RPMI7951 (cell line): ENCODE results near the gene TBC1D32. TPM values are rescaled to one million over a fixed set of nuclear protein-coding genes. Genes with fewer than 3 reads are reported as not detected.
"Not testable (repeated sequence)": the region's sequence is repeated elsewhere in the genome, so short reads cannot be mapped to it uniquely, and the experiment has no call there.

Source experiments
- DNase-seq: peaks from one replicate; pipeline ENCODE4 v3.0.0-alpha.2; 2012; ENCODE audit warnings: low read depth
- total RNA-seq: library from RNA; depleted of rRNA; stranded (reverse); fragments of >200 nt; shearing (Covaris generic); gene quantifications from 2 replicates; pipeline ENCODE4 v1.2.3, GENCODE V29; 2014

The TBC1D32 gene
- total RNA-seq, 1 experiment from 2014 or later, result 10.8 TPM

- no peak for DNase-seq
Measured at GRCh38 chr6:121223930-121224329, 110.3 kb downstream of the TBC1D32 start.

- no peak for DNase-seq
Measured at GRCh38 chr6:121223212-121223611, 111.1 kb downstream of the TBC1D32 start.

DNA sequence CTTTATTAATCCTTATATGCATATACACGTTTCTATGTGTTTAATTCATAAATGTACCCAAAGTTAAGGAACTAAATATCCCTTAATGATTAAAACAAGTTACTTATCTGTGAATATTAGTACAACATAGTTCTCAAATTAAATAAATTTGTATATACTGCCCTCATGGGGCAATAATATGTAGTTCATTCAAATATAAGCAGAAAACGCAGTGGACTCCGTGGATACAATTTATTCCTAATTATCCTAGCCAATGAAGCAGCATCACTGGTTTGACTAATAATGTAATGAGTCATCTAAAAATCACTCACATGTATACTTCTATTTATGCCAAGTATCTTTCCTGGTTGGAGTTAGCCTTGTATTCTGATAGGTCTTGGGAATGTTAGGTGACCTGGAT, 111.6 kb downstream of the TBC1D32 start:
- peak; percentile 21 for DNase-seq

GRCh38 chr6:121216928-121217327, 117.4 kb downstream of the TBC1D32 start:
- DNase-seq, result peak; percentile 48

- DNase-seq, result not testable (repeated sequence)
Measured at GRCh38 chr6:121213341-121213740, 120.9 kb downstream of the TBC1D32 start.

DNA sequence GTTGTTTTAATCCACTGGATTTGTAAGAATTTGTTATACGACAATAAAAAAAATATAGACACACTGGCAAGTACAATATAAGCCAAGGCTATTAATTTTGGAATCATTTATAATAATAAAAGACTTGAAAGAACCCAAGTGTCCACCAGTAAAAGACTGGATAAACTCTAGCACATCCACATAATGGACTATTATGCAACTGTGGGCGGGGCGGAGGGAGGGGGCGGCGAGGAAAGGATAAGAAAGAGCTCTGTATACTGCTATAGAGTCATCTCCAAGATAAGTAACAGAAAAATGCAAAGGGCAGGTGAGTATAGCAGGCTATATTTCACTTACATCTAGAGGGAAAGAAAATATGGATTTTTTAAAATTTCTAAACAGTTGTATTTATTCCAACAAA, 123.3 kb downstream of the TBC1D32 start:
- DNase-seq, result no peak

GRCh38 chr6:121205569-121205968, 128.7 kb downstream of the TBC1D32 start:
- no peak for DNase-seq

GRCh38 chr6:121201105-121201504, 133.2 kb downstream of the TBC1D32 start:
- DNase-seq, result no peak

DNA sequence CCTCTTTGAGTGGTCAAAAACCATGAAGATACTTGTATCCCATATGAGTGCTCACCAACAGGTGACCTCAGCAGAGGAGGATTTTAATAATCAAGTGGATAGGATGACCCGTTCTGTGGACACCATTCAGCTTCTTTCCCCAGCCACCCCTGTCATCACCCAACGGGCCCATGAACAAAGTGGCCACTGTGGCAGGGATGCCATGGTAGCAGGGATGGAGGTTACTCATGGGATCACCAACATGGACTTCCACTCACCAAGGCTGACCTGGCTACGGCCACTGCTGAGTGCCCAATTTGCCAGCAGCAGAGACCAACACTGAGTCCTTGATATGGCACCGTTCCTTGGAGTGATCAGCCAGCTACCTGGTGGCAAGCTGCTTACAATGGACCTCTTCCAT, 138.2 kb downstream of the TBC1D32 start:
- not testable (repeated sequence) for DNase-seq

- DNase-seq, result no peak
Measured at GRCh38 chr6:121190122-121190521, 144.2 kb downstream of the TBC1D32 start.

DNA sequence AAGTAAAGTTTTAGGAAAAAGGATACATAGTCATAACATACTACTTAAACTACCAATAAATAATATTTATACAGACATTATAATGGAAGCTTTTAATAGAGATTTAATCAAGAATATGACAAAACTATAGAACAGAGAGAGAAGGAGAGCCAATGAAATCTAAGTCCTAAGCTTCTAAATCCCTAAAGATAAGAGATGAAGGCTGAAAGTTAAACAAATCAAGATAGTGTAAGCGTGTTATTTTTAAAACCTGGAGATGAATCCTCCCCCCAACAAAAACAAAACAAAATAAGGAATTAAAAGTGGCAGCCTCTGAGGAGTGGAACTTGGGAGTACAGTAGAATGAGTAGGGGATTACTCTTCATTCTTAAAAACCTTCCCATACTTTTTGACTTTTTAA, 145.9 kb downstream of the TBC1D32 start:
- DNase-seq, result no peak

DNA sequence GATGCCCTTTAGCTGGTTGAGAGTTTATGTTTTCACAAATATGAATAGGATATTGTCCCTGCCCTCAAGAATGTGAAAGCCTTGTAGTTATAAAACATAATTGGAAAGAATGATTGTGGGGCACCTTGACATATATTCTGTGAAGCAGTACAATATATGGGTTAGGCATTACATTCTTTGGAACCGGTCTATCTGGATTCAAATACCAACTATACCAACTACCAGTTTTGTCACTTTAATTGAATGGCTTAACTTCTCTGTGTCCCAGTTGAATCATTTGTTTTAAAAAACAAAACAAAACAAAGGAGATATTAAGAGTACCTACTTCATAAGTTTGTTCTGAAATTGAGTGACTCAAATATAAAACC, 146.5 kb downstream of the TBC1D32 start:
- no peak for DNase-seq

- DNase-seq, result no peak
Measured at GRCh38 chr6:121187200-121187832, 147.0 kb downstream of the TBC1D32 start.

GRCh38 chr6:121183742-121184141, 150.5 kb downstream of the TBC1D32 start:
- DNase-seq, result no peak

GRCh38 chr6:121175827-121176226, 158.5 kb downstream of the TBC1D32 start:
- DNase-seq, result no peak

DNA sequence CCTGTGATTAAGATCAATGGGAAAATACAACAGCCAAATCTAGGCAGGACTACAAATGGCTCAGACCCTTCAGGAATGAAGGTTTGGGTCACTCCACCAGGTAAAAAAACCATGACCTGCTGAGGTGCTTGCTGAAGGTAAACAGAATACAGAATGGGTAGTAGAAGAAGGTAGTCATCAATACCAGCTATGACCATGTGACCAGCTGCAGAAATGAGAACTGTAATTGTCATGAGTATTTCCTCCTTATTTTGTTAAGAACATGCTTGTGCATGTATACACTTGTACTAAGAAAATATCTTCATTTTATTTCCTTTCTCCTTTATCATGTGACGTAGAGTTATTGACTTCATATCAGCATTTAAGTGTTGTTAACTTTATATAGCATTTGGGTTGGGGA, 161.8 kb downstream of the TBC1D32 start:
- DNase-seq, result not testable (repeated sequence)

DNA sequence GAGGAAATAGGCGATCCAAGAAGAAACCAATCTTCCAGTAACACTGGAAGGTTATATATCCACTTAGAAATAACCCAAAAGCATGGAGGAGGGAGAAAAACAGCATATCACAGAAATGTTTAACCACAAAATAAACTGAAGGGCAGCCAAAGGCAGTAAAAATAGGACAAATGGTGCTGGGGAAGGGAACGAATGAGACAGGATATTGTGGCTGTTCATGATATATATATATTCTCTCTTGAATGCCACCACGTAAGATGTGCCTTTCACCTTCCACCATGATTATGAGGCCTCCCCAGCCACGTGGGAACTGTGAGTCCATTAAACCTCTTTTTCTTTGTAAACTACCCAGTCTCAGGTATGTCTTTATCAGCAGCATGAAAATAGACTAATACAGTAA, 162.4 kb downstream of the TBC1D32 start:
- no peak for DNase-seq

- no peak for DNase-seq
Measured at GRCh38 chr6:121161886-121162285, 172.4 kb downstream of the TBC1D32 start.

GRCh38 chr6:121160276-121160675, 174.0 kb downstream of the TBC1D32 start:
- DNase-seq, result no peak

- no peak for DNase-seq
Measured at GRCh38 chr6:121158891-121159290, 175.4 kb downstream of the TBC1D32 start.

DNA sequence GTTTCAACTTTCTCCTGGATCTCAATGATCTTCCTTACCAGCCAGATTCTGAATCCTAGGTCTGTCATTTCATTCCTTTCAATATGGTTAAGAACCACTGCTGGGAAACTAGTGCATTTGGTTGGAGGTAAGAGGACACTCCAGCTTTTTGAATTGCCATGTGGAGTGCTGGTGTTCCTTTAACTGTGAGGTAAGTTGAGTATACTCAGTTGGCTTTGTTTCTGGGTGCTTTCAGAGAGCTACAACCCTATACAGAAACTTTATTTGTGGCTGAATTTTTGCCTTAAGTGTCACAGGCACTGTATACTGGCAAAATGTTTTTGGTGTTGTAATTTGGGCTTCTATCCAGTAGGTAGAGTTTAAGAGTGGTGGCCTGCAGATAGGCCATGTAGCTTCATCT, 175.8 kb downstream of the TBC1D32 start:
- DNase-seq, result no peak

- DNase-seq, result no peak
Measured at GRCh38 chr6:121157906-121158305, 176.4 kb downstream of the TBC1D32 start.

DNA sequence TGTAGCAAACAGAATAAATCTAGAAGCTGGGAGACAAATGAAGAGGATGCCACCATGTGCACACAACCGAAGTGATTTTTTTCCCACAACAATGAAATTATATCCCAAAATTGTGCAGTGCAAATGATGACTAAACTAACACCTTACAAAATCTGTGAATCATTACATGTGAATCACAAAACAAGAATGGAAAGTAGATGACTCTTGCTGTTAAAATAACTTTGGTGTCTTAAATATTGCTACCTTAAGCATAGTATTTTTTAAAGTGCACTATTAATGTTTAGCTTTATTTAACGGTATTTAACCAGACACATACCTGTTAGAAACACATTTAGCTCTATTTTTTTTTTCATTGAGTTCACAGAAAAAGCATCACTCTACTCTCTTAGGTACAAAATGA, 190.8 kb downstream of the TBC1D32 start:
- DNase-seq, result no peak

DNA sequence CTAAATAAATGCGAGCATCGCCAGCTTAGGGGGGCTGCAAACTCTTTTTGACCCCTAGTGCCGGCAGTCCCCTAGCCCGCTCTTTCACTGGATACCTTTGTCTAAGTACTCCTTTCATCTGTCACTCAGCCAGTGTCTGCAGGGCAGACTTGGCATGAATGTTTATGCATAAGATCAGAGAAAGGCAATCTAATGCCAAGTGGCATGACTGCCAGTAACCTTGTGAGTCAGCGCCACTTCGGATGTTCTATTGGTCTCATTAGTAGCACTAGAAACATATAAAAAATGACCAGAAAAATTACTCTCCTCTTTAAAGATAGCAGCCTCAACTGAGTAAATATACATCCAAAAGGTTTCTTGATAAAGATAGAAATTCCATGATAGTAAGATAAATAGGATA, 192.2 kb downstream of the TBC1D32 start:
- DNase-seq, result peak; percentile 26
